ENCODE data around the gene WNK2.
A peak's percentile ranks its signal among the peaks of the same experiment; 100 is the strongest.

GRCh38 chr9:93183663-93184431 is at the start of gene WNK2:
- TF ChIP-seq POLR2A (IDR thresholded peaks at IDR 0.05) (peak; percentile 24 to 53), CTCF (IDR thresholded peaks at IDR 0.05) (no peak)
